Aorta (tissue), 5 donors: ENCODE data around the gene HIF3A. TPM values are rescaled to one million over a fixed set of nuclear protein-coding genes. Genes with fewer than 3 reads are reported as not detected.
"Not testable (repeated sequence)": the region's sequence is repeated elsewhere in the genome, so short reads cannot be mapped to it uniquely, and the experiment has no call there.

Experiments
- ATAC-seq: fragments of 200-7000 bp; cut with Tn5 transposase; one replicate; pipeline ENCODE4 v1.9.1; 2022; ENCODE audit warnings: moderate library complexity; ENCODE audit not compliant: low FRiP score
- DNase-seq, 2 donors: peaks; one replicate each; pipeline ENCODE4 v3.0.0-alpha.2; 2020
- H3K27ac ChIP-seq, 2 donors: one replicate each; pipeline ENCODE4 v1.5.1; 2013; ENCODE audit warnings: low read length in 2 of 2, mild to moderate bottlenecking in 2 of 2, moderate library complexity in 2 of 2, control low read depth in 1 of 2, inconsistent platforms in 1 of 2, low read depth in 1 of 2
- H3K27me3 ChIP-seq, 2 donors: one replicate each; pipeline ENCODE4 v1.6.1; 2013; ENCODE audit warnings: control low read depth in 1 of 2, low read length in 1 of 2, mild to moderate bottlenecking in 1 of 2, moderate library complexity in 1 of 2; ENCODE audit not compliant: insufficient read depth in 2 of 2, control insufficient read depth in 1 of 2
- H3K36me3 ChIP-seq, 2 donors: one replicate each; pipeline ENCODE4 v1.6.1; 2013; ENCODE audit warnings: control low read depth in 1 of 2, low read length in 1 of 2, mild to moderate bottlenecking in 1 of 2; ENCODE audit not compliant: insufficient read depth in 2 of 2, control insufficient read depth in 1 of 2
- H3K4me1 ChIP-seq, 2 donors: one replicate each; pipeline ENCODE4 v1.6.1; 2013; ENCODE audit warnings: low read length in 2 of 2, control low read depth in 1 of 2, mild to moderate bottlenecking in 1 of 2, moderate library complexity in 1 of 2; ENCODE audit not compliant: insufficient read depth in 2 of 2, control insufficient read depth in 1 of 2
- H3K4me3 ChIP-seq, 2 donors: one replicate each; pipeline ENCODE4 v1.5.1; 2013; ENCODE audit warnings: low read length in 2 of 2, control low read depth in 1 of 2, mild to moderate bottlenecking in 1 of 2
- H3K9me3 ChIP-seq: one replicate; pipeline ENCODE4 v1.6.1; 2013; ENCODE audit warnings: mild to moderate bottlenecking, low read length; ENCODE audit not compliant: control insufficient read depth
- WGBS, 2 donors: extraction: QIAGEN DNeasy Blood & Tissue Kit; methylation state at CpG; one replicate each; pipeline ENCODE4 v1.1.7; 2013; 5-methylcytosine and 5-hydroxymethylcytosine counted together
- intact Hi-C, 2 donors: fragments of 100-400 bp; cut with DNase I; formaldehyde crosslinking; loops; one replicate each; pipeline versions ENCODE4 v1.14.2 to v1.15.0; 2022
- polyA plus RNA-seq, 2 donors: library from polyadenylated mRNA; stranded (reverse); fragments of 200-250 nt; gene quantifications; one replicate each; pipeline ENCODE4 v1.2.3, GENCODE V29; 2013
- total RNA-seq, 2 donors: library from RNA; stranded (reverse); fragmentation: NEBNext Ultra II Directional; extraction: Animal tissue kit (Norgen Biotek cat#: 25700); gene quantifications; one replicate each; pipeline ENCODE4 v1.2.1, GENCODE V29; 2021
- donor health status: healthy with polysubstance abuse.
- donor health status: Bipolar disorder and iron deficiency.
- donor health status: DM: no; HTN: no; CAD: no.
- donor health status: DM: no; HTN: no; CAD: no.
- donor health status: DM: yes; HTN: yes; CAD: no.

HIF3A gene
- total and polyA plus RNA-seq, 4 donors: 7.0 to 78.4 (median 46.5) TPM

- intact Hi-C loops: no loop called here
- H3K36me3 ChIP-seq: peaks cover 0 to 3% of the 10 kb centered on the region in 2 donors
- no peak for ATAC-seq
- no peak overlapping the region for H3K27ac ChIP-seq
- no peak overlapping the region for H3K4me3 ChIP-seq
- no peaks in the 10 kb centered on the region for H3K27me3 ChIP-seq
- H3K9me3 ChIP-seq: no peaks in the 10 kb centered on the region
- no peak for DNase-seq
- no peaks in the 10 kb centered on the region for H3K4me1 ChIP-seq
- WGBS, 2 donors: 94 to 97% methylated on average over 5 of the region's 5 CpGs
Measured at GRCh38 chr19:46311444-46311843, 14.6 kb downstream of the HIF3A start.

- H3K4me3 ChIP-seq, intact Hi-C loops, ATAC-seq, H3K4me1 ChIP-seq, H3K27ac ChIP-seq, H3K9me3 ChIP-seq, H3K27me3 ChIP-seq, H3K36me3 ChIP-seq, DNase-seq: not testable (repeated sequence)
- WGBS, 2 donors: 86% methylated on average over 14 of the region's 14 CpGs
Measured at GRCh38 chr19:46313540-46314469, 17.0 kb downstream of the HIF3A start.

- peak overlapping the region in 1 of 2 donors; percentile 32 for H3K27ac ChIP-seq
- intact Hi-C loops: no loop called here
- H3K4me3 ChIP-seq: no peak overlapping the region
- no peaks in the 10 kb centered on the region for H3K27me3 ChIP-seq
- 83 to 87% methylated on average over 2 of the region's 2 CpGs for WGBS, 2 donors
- H3K9me3 ChIP-seq: no peaks in the 10 kb centered on the region
- peaks cover 0 to 2% of the 10 kb centered on the region in 2 donors for H3K36me3 ChIP-seq
- ATAC-seq (no peak), DNase-seq (no peak)
- no peaks in the 10 kb centered on the region for H3K4me1 ChIP-seq
Measured at GRCh38 chr19:46317339-46317738, 20.5 kb downstream of the HIF3A start.

GRCh38 chr19:46319613-46320012, 22.8 kb downstream of the HIF3A start:
- H3K27ac ChIP-seq: peak overlapping the region in 1 of 2 donors; percentile 59
- H3K36me3 ChIP-seq: peaks cover 0 to 2% of the 10 kb centered on the region in 2 donors
- H3K4me3 ChIP-seq: no peak overlapping the region
- no peak for DNase-seq
- ATAC-seq: peak; percentile 62
- WGBS, 2 donors: 8 to 24% methylated on average over 6 of the region's 6 CpGs
- intact Hi-C loops: no loop called here
- H3K4me1 ChIP-seq: no peaks in the 10 kb centered on the region
- no peaks in the 10 kb centered on the region for H3K27me3 ChIP-seq
- H3K9me3 ChIP-seq: no peaks in the 10 kb centered on the region

- peaks cover 1 to 2% of the 10 kb centered on the region in 2 donors for H3K36me3 ChIP-seq
- no peaks in the 10 kb centered on the region for H3K4me1 ChIP-seq
- H3K27me3 ChIP-seq: no peaks in the 10 kb centered on the region
- ATAC-seq: no peak
- intact Hi-C loops: no loop called here
- H3K27ac ChIP-seq: no peak overlapping the region
- no peak for DNase-seq
- H3K9me3 ChIP-seq: no peaks in the 10 kb centered on the region
- no peak overlapping the region for H3K4me3 ChIP-seq
- WGBS, 2 donors: 92 to 95% methylated on average over 5 of the region's 5 CpGs
Measured at GRCh38 chr19:46320559-46320958, 23.7 kb downstream of the HIF3A start.

GRCh38 chr19:46321653-46322052, 24.8 kb downstream of the HIF3A start:
- H3K36me3 ChIP-seq: peaks cover 1 to 6% of the 10 kb centered on the region in 2 donors
- no peak overlapping the region for H3K4me3 ChIP-seq
- no peaks in the 10 kb centered on the region for H3K27me3 ChIP-seq
- no peaks in the 10 kb centered on the region for H3K9me3 ChIP-seq
- no peaks in the 10 kb centered on the region for H3K4me1 ChIP-seq
- ATAC-seq: no peak
- intact Hi-C loops: no loop called here
- DNase-seq: no peak
- H3K27ac ChIP-seq: no peak overlapping the region
- whole genome bisulfite sequencing, 2 donors: 93 to 94% methylated on average over 12 of the region's 12 CpGs

- 92 to 93% methylated on average over 9 of the region's 9 CpGs for WGBS, 2 donors
- H3K36me3 ChIP-seq: not testable (repeated sequence)
Measured at GRCh38 chr19:46323227-46323626, 26.4 kb downstream of the HIF3A start.

GRCh38 chr19:46324277-46324676, 27.4 kb downstream of the HIF3A start:
- ATAC-seq (no peak), DNase-seq (no peak)
- Histone ChIP-seq H3K27me3 (no peaks in the 10 kb centered on the region), H3K4me3 (no peak overlapping the region), H3K4me1 (no peaks in the 10 kb centered on the region), H3K27ac (no peak overlapping the region), H3K9me3 (no peaks in the 10 kb centered on the region), H3K36me3 (peaks cover 4 to 14% of the 10 kb centered on the region in 2 donors)
- intact Hi-C loops: no loop called here
- 71 to 77% methylated on average over 3 of the region's 3 CpGs for WGBS, 2 donors

More at GRCh38 chr19:46323227-46323626, 26.4 kb downstream of the HIF3A start:
- H3K27ac ChIP-seq, DNase-seq, ATAC-seq, H3K4me1 ChIP-seq, intact Hi-C loops, H3K4me3 ChIP-seq, H3K9me3 ChIP-seq, H3K27me3 ChIP-seq: not testable (repeated sequence)

GRCh38 chr19:46326608-46327007, 29.8 kb downstream of the HIF3A start:
- Histone ChIP-seq H3K27me3 (no peaks in the 10 kb centered on the region), H3K4me1 (no peaks in the 10 kb centered on the region), H3K36me3 (peaks cover 7 to 14% of the 10 kb centered on the region in 2 donors), H3K9me3 (no peaks in the 10 kb centered on the region), H3K4me3 (no peak overlapping the region), H3K27ac (no peak overlapping the region)
- WGBS, 2 donors: 97 to 100% methylated on average over 4 of the region's 4 CpGs
- intact Hi-C loops: no loop called here
- no peak for DNase-seq
- no peak for ATAC-seq
